DMS53 (cell line): ENCODE data around the gene CD40.

Experiments used
- DNase-seq: peaks from one replicate; lab custom pipeline; 2025; lab: John Stamatoyannopoulos, UW

The CD40 gene

GRCh38 chr20:46122516-46123481 lies 4.7 kb downstream of the CD40 start:
- DNase-seq = no peak

- no peak for DNase-seq
These were observed 5.5 kb downstream of the CD40 start for GRCh38 chr20:46123482-46124245.

DNA sequence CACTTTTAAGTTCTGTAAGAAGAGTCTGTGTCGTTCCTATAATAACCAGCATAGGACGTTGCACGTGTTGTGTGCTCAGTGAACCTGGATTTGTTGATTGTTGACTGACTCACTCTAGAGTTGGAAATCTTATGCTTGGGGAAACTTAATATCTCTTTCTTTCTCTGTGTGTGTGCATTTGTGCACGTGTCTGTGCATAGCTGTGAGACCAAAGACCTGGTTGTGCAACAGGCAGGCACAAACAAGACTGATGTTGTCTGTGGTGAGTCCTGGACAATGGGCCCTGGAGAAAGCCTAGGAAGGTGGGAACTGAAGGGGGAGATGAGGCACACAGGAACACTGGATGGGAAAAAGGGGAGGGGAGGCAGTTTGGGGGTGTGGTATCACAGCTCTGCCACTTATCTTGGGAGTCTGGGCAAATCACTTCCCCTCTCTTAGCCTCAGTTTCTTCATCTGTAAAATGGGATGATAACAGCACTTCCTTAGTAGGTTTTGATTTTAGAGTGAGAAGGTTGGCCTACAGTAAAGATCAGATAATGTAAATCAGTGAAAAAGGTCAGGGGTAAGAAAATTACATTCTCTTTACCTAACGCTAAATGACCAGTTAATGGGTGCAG lies 8.4 kb downstream of the CD40 start:
- DNase-seq = no peak

GRCh38 chr20:46127396-46128010 lies 9.4 kb downstream of the CD40 start:
- DNase-seq = no peak

- DNase-seq = peak; percentile 58
These were observed 10.4 kb downstream of the CD40 start for GRCh38 chr20:46128310-46129151.

DNA sequence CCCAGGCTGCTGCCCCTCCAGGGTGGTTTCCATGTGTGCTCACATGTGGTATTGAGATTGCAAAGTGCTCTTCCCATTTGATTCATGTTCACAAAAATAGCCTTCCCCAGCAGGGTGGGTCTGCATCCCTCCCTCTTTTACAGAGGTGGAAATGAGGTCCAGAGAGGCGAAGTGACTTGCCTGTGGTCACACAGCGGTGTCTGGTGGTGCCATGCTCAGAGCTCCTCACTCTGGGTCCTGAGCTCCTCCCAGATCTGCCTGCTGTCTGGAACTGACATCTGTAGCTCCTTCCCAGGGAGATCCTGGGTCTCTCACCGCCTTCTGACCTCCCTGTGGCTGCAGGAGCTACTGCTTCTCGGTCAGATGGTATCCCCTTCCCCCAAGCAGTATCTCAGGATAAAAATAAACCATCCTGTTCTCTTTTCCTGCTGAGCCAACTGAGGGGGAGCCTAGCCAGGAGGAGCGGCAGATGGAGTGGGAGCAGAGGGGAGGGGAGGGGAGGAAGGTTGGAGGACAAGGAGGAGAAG lies 11.9 kb downstream of the CD40 start:
- peak; percentile 44 for DNase-seq

GRCh38 chr20:46130534-46130933 lies 12.4 kb downstream of the CD40 start:
- peak; percentile 62 for DNase-seq

DNA sequence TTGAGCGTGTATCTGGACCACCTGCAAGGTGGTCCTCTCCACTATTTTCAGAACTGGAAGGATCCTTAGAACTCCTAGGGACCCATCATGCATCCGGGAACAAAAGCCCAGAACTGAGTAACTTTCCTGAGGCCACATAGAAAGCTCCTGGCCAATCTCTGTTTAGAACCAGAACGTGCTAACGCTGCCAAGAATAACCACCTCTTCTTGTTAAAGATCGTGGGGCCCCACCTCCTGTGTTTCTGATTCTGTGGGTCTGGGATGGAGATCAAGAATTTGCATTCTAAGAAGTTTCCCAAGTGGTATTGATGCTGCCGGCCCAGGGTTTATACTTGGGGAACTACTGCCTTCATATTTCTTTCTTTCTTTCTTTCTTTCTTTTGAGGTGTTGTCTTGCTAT lies 13.3 kb downstream of the CD40 start:
- no peak for DNase-seq

GRCh38 chr20:46132705-46133120 lies 14.6 kb downstream of the CD40 start:
- DNase-seq = peak; percentile 86

DNA sequence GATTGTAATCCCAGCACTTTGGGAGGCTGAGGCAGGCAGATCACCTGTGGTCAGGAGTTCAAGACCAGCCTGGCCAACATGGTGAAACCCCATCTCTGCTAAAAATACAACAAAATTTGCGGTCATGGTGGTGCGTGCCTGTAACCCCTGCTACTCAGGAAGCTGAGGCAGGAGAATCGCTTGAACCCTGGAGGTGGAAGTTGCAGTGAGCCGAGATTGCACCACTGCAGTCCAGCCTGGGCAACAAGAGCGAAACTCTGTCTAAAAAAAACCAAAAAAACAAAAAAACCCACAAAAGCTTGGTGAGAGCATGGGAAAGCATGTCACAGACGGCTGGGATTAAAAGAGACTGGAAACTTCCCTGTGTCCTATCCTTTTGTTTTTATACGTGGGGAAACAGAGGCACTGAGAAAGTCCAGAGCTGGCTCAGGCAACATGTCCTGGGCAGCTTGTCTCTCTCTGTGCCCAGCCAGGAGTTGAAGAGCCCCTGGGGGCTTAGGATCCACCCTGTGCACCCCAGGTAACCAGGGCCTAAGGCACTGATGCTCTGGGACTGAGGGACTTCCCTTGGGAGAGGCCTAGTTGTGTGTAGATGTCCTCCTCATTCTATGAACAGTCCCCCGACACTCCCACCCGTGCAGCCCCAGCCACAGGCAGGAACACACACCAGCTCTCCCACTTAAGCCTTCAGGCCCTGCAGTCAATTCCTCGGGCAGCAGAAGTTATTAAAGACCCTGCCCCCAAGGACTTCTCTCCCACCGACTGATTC lies 16.0 kb downstream of the CD40 start:
- no peak for DNase-seq

DNA sequence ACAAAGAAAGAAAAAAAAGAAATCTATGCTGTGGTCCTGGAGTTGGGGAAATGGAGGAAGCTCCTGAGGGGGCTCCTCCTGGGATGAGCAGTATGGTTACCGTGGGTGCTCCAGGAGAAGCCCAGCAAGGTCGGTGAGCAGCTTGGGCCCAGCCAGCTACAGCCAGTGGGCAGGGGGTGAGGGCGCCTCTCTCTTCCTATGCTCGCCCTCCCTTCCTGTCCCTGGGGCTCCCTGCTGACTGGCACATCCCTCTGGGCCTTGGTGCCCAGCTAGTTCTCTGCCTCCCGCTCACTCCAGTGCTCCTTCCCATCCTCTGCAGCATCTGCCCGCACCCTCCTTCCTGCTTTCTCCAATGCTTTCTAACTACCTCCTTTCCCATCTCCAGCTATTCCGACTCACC lies 16.6 kb downstream of the CD40 start:
- no peak for DNase-seq

GRCh38 chr20:46135856-46136633 lies 17.9 kb downstream of the CD40 start:
- no peak for DNase-seq

GRCh38 chr20:46137816-46138215 lies 19.7 kb downstream of the CD40 start:
- DNase-seq = no peak

DNA sequence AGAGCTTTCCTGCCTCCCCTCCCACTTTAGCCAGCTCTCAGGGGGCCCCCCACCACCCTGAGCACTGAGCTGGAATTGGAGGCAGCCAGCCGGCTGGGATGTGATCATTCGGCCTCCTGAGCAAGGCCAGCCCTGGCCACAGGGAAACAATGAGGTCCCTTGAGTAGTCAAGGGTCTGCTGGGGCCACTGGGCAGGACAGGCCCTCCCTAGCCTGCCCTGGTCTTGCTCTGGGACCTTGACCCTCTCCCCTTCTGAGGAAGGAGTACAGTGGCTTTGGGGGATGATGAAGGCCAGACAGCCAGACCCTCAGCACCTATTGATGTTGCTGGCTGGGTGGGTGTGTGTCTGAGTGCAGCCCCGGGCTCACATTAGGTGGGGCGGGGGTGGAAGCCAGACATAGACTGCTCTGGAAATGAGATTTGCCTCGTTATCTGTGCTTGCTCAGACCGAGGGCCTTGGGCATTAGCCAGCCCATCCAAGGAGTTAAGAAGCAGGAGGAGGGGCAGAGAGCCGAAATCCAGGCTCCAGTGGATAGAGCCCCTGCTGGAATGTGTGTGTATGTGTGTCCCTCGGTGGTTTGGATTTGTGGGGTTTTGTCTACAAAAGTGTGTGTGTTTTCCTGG lies 21.3 kb downstream of the CD40 start:
- no peak for DNase-seq

DNA sequence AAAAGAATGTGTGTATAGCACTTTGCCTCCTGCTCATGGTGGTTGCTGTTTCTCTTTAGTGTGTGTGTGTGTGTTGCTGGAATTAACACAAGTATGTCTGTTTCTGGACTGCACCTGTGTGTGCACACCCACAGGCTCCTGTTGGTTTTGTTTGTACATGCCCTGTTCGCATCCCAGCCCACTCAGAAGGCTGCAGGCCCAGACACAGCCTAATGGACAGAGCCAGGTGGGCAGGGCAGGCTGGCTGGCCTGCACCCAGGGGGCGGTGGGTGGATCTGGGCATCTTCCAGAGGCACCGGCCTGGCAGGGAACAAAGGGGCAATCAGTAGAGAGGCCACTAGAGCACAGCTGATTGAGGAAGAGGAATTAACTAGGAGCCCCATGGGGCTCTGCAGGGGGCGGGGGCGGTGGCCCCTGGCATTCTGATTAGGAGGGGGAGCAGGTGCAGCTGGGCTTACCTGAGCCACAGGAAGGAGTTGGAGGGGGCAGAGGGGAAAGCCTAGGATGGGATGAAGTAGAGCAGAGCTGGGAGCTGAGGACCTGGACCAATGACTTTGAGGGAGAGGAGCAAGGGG lies 21.9 kb downstream of the CD40 start:
- no peak for DNase-seq

DNA sequence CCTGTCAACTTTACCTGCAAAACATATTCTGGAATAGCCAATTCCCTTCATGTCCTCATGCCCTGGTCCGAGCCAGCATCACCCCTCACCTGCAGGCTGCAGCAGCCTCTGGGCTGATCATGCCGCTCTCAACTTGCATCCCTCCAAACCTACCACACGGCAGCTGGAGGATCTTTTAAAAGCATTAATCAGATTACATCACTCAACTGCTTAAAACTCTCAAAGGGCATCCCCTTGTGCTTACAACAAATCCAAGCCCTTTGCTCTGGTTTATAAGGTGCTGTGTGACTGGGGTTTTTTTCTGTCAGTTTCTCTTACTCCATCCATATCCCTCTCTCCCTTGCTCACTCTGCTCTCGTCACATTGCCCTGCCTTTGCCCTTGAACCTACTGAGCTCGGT lies 24.0 kb downstream of the CD40 start:
- no peak for DNase-seq

GRCh38 chr20:46144432-46145025 lies 26.4 kb downstream of the CD40 start:
- no peak for DNase-seq

GRCh38 chr20:46145713-46146112 lies 27.6 kb downstream of the CD40 start:
- DNase-seq = no peak
